SK-N-DZ (cell line): ENCODE measurements around the gene WDR59.
"Not testable (repeated sequence)": the region's sequence is repeated elsewhere in the genome, so short reads cannot be mapped to it uniquely, and the experiment has no call there.

Source experiments
- DNase-seq: peaks from one replicate; pipeline ENCODE4 v3.0.0-alpha.2; 2015; ENCODE audit warnings: low spot score

The WDR59 gene

GRCh38 chr16:74852500-74852875 is 132.4 kb downstream of the WDR59 start:
- no peak for DNase-seq

- DNase-seq, result no peak
Observed at GRCh38 chr16:74850027-74850426, 134.9 kb downstream of the WDR59 start.

GRCh38 chr16:74847202-74847601 is 137.7 kb downstream of the WDR59 start:
- DNase-seq, result no peak

GRCh38 chr16:74846714-74847113 is 138.2 kb downstream of the WDR59 start:
- DNase-seq, result no peak

GRCh38 chr16:74844041-74844980 is 140.6 kb downstream of the WDR59 start:
- no peak for DNase-seq

- not testable (repeated sequence) for DNase-seq
Observed at GRCh38 chr16:74843381-74844035, 141.4 kb downstream of the WDR59 start.

GRCh38 chr16:74842413-74842812 is 142.5 kb downstream of the WDR59 start:
- no peak for DNase-seq

GRCh38 chr16:74841904-74842303 is 143.0 kb downstream of the WDR59 start:
- no peak for DNase-seq

GRCh38 chr16:74841469-74841868 is 143.5 kb downstream of the WDR59 start:
- no peak for DNase-seq

GRCh38 chr16:74837056-74837455 is 147.9 kb downstream of the WDR59 start:
- no peak for DNase-seq

- no peak for DNase-seq
Observed at GRCh38 chr16:74836111-74836671, 148.7 kb downstream of the WDR59 start.

GRCh38 chr16:74832228-74832627 is 152.7 kb downstream of the WDR59 start:
- DNase-seq, result no peak

GRCh38 chr16:74831467-74831866 is 153.5 kb downstream of the WDR59 start:
- DNase-seq, result no peak

- DNase-seq, result no peak
Observed at GRCh38 chr16:74830648-74831047, 154.3 kb downstream of the WDR59 start.

GRCh38 chr16:74829637-74830036 is 155.3 kb downstream of the WDR59 start:
- no peak for DNase-seq

- DNase-seq, result no peak
Observed at GRCh38 chr16:74825941-74826340, 159.0 kb downstream of the WDR59 start.

- DNase-seq, result no peak
Observed at GRCh38 chr16:74825016-74825415, 159.9 kb downstream of the WDR59 start.
